Vagina (tissue), 2 donors: Measurements from ENCODE around the gene GPR55.

ENCODE experiments used
- POLR2A ChIP-seq, 2 donors: fragments of 450-650 bp; IDR thresholded peaks; one replicate each; pipeline ENCODE4 v1.6.1; 2017; ENCODE audit warnings: antibody characterized with exemption in 2 of 2, mild to moderate bottlenecking in 2 of 2, moderate library complexity in 2 of 2
- TF ChIP-seq, protein P1 (sequence below), 3 experiments: fragments of 450-650 bp in 2 of 3; fragments of 200-600 bp in 1 of 3; sonication (generic) in 1 of 3; IDR thresholded peaks; one replicate each; pipeline ENCODE4 v1.5.1; 2017 to 2019; ENCODE audit warnings: antibody characterized with exemption in 3 of 3, mild to moderate bottlenecking in 2 of 3, moderate library complexity in 2 of 3

DNA sequence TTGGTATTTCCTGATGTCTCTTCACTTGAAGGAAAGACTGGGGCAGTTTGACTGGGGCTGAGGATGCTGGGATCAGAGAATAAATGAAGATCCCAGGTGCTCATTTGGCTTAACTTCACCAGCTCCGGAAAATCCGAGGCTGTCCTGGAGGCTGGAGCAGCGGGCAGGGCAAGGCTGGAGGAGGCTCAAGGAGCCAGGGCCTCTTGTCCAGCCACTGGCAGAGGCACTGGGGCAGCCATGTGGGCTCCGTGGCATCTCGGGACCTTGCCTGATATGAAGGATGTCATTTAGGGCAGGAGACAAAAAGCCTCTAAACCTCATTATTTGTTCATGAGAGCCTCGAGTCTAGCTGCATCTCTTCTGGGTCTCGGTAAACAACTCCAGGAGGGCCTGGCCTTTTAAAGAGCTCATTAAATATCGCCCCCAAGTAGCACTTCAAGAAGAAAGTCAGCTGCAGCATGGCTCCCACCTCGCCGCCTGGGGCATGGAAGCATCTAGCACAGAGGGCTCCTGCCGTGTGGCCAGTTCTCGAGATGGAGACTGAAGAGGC is 13.5 kb upstream of the GPR55 start:
- TF ChIP-seq, protein P1, sequence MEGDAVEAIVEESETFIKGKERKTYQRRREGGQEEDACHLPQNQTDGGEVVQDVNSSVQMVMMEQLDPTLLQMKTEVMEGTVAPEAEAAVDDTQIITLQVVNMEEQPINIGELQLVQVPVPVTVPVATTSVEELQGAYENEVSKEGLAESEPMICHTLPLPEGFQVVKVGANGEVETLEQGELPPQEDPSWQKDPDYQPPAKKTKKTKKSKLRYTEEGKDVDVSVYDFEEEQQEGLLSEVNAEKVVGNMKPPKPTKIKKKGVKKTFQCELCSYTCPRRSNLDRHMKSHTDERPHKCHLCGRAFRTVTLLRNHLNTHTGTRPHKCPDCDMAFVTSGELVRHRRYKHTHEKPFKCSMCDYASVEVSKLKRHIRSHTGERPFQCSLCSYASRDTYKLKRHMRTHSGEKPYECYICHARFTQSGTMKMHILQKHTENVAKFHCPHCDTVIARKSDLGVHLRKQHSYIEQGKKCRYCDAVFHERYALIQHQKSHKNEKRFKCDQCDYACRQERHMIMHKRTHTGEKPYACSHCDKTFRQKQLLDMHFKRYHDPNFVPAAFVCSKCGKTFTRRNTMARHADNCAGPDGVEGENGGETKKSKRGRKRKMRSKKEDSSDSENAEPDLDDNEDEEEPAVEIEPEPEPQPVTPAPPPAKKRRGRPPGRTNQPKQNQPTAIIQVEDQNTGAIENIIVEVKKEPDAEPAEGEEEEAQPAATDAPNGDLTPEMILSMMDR (IDR thresholded peaks at IDR 0.05) = no peak
- no peak for TF ChIP-seq POLR2A (IDR thresholded peaks at IDR 0.05)
